ENCODE results near the gene ZAP70.

DNA sequence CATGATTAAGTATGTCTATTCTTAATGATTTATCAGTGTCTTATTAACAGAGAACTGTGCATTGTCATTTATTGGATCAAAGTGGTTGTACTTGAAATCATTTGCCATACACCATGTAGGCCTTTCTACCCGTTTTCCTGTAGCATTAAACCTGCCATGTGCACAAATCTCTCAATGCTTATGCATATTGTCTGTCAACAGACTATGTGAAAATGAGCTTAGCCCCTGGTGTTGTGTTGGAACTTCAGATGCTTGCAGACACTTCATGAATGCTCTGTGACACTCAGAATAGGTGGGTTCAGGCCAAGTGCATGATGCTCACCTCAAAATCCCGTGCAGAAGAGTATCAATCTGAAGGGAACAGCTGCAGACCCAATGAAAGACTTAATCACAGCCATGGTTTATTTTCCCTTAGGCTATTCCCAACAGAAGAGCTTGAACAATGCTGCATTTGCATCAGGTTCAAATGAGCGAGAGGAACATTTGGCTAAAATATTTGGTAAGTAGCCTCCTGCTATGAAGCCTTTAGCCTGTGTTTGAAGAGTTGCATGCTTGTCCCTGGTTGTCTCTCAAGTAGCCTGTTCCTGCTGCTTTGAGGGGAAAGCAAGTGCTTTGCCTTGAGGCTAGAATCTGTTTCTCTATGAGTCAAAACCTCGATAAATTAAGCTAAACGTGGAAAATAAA lies 37.8 kb upstream of the ZAP70 start:
- TF ChIP-seq, protein P1, sequence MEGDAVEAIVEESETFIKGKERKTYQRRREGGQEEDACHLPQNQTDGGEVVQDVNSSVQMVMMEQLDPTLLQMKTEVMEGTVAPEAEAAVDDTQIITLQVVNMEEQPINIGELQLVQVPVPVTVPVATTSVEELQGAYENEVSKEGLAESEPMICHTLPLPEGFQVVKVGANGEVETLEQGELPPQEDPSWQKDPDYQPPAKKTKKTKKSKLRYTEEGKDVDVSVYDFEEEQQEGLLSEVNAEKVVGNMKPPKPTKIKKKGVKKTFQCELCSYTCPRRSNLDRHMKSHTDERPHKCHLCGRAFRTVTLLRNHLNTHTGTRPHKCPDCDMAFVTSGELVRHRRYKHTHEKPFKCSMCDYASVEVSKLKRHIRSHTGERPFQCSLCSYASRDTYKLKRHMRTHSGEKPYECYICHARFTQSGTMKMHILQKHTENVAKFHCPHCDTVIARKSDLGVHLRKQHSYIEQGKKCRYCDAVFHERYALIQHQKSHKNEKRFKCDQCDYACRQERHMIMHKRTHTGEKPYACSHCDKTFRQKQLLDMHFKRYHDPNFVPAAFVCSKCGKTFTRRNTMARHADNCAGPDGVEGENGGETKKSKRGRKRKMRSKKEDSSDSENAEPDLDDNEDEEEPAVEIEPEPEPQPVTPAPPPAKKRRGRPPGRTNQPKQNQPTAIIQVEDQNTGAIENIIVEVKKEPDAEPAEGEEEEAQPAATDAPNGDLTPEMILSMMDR (IDR thresholded peaks at IDR 0.05), result no peak
- TF ChIP-seq EP300 (IDR thresholded peaks at IDR 0.05; ENCODE audit: low read depth), result no peak

Measured in transverse colon (tissue), 3 donors.